Nephron progenitor cell (in vitro differentiated cells): ENCODE results near the gene SEPTIN12.

Experiments
- DNase-seq: peaks from one replicate; pipeline ENCODE4 v3.0.0; 2021
- H3K27ac Mint-ChIP-seq: 2 replicates; pipeline ENCODE4 v1.8.0; 2021; ENCODE audit warnings: mild to moderate bottlenecking, moderate library complexity, mixed read lengths
- H3K27me3 Mint-ChIP-seq: 2 replicates; pipeline ENCODE4 v1.8.0; 2021; ENCODE audit warnings: mild to moderate bottlenecking, low read depth, mixed read lengths; ENCODE audit not compliant: poor library complexity
- H3K36me3 Mint-ChIP-seq: 2 replicates; pipeline ENCODE4 v1.8.0; 2021; ENCODE audit warnings: low read depth, mixed read lengths
- H3K4me1 Mint-ChIP-seq: 2 replicates; pipeline ENCODE4 v1.8.0; 2021; ENCODE audit warnings: mixed read lengths
- H3K4me3 Mint-ChIP-seq: 2 replicates; pipeline ENCODE4 v1.8.0; 2021; ENCODE audit warnings: mild to moderate bottlenecking, moderate library complexity, mixed read lengths
- H3K9me3 Mint-ChIP-seq: 2 replicates; pipeline ENCODE4 v1.8.0; 2021; ENCODE audit warnings: mild to moderate bottlenecking, moderate library complexity, mixed read lengths
- TF ChIP-seq, protein P1 (sequence below): fragments of 200-600 bp; sonication (generic); IDR thresholded peaks from 2 replicates; pipeline ENCODE4 v1.5.0; 2021; ENCODE audit warnings: antibody characterized with exemption

The SEPTIN12 gene

DNA sequence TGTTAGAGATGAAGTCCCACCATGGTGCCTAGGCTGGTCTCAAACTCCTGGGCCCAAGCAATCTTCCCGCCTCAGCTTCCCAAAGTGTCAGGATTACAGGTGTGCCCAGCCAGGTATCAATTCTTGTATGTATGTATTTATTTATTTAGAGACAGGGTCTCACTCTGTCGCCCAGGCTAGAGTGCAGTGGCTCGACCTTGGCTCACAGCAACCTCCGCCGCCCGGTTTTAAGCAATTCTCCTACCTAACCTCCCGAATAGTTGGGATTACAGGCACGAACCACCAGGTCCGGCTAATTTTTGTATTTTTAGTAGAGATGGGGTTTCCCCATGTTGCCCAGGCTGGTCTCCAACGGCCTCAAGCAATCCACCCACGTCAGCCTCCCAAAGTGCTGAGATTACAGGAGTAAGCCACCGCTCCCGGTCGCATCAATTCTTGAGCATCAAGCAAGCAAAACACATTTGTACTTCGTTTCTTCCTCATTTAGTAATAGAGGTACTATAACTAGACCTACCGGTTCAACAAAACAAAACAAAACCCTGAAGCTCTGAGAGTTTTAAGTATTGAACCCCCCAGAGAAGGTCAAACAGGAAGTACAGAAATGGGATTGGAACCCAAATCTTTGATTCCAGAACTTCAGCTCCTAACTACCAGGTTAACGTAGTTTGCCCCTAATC is 20.1 kb downstream of the SEPTIN12 start:
- DNase-seq = no peak
- Mint-ChIP-seq H3K4me3 (peak overlapping the region; percentile 82), H3K27ac (no peak overlapping the region), H3K27me3 (no peaks in the 10 kb centered on the region), H3K36me3 (peaks cover 6% of the 10 kb centered on the region), H3K4me1 (peaks cover 25% of the 10 kb centered on the region), H3K9me3 (no peaks in the 10 kb centered on the region)
- TF ChIP-seq, protein P1, sequence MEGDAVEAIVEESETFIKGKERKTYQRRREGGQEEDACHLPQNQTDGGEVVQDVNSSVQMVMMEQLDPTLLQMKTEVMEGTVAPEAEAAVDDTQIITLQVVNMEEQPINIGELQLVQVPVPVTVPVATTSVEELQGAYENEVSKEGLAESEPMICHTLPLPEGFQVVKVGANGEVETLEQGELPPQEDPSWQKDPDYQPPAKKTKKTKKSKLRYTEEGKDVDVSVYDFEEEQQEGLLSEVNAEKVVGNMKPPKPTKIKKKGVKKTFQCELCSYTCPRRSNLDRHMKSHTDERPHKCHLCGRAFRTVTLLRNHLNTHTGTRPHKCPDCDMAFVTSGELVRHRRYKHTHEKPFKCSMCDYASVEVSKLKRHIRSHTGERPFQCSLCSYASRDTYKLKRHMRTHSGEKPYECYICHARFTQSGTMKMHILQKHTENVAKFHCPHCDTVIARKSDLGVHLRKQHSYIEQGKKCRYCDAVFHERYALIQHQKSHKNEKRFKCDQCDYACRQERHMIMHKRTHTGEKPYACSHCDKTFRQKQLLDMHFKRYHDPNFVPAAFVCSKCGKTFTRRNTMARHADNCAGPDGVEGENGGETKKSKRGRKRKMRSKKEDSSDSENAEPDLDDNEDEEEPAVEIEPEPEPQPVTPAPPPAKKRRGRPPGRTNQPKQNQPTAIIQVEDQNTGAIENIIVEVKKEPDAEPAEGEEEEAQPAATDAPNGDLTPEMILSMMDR = no peak

DNA sequence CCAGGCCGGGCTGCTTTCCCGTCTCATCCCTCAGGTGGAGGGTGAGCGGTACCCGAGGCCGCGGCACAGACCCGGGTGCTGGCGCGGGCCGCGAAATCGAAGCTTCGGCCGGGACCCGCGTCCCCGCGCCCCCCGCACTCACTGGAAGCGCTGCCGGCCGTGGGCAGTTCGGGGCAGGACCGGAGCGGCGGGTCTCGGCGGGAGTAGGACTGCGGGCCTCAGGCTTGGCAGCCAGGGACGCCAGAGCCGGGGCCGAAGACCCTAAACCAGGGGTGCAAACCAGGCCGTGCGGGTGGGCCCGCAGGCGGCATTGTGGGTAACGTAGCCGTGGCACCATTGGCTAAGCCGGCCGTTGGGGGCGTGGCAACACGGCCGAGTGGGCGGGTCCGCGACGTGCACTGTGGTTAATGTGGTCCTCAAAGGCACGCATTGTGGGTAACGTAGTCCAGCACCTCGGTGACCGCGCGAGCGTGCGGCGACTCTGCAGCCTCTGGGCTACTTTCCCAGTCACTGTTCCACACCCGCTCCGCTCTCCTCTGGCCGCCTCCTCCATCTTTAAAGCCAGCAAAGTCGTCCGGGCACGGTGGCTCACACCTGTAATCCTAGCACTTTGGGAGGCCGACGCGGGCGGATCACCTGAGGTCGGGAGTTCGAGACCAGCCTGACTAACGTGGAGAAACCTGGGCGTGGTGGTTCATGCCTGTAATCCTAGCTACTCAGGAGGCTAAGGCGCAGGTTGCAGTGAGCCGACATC is 21.1 kb downstream of the SEPTIN12 start, which contains the start of gene ZNF500:
TSS of gene ZNF500 (minus strand) at position 288 of the 754 bp plus-strand sequence. CDS start 1,184 bp downstream, outside the sequence.
- Mint-ChIP-seq H3K4me3 (peak within 1 kb of the TSS; percentile 88), H3K9me3 (no peaks in the 10 kb centered on the region), H3K36me3 (peaks cover 6% of the 10 kb centered on the region), H3K27ac (peak within 1 kb of the TSS; percentile 91), H3K4me1 (peaks cover 25% of the 10 kb centered on the region), H3K27me3 (no peaks in the 10 kb centered on the region)
- TF ChIP-seq, protein P1 = no peak
- peak; percentile 99 for DNase-seq

DNA sequence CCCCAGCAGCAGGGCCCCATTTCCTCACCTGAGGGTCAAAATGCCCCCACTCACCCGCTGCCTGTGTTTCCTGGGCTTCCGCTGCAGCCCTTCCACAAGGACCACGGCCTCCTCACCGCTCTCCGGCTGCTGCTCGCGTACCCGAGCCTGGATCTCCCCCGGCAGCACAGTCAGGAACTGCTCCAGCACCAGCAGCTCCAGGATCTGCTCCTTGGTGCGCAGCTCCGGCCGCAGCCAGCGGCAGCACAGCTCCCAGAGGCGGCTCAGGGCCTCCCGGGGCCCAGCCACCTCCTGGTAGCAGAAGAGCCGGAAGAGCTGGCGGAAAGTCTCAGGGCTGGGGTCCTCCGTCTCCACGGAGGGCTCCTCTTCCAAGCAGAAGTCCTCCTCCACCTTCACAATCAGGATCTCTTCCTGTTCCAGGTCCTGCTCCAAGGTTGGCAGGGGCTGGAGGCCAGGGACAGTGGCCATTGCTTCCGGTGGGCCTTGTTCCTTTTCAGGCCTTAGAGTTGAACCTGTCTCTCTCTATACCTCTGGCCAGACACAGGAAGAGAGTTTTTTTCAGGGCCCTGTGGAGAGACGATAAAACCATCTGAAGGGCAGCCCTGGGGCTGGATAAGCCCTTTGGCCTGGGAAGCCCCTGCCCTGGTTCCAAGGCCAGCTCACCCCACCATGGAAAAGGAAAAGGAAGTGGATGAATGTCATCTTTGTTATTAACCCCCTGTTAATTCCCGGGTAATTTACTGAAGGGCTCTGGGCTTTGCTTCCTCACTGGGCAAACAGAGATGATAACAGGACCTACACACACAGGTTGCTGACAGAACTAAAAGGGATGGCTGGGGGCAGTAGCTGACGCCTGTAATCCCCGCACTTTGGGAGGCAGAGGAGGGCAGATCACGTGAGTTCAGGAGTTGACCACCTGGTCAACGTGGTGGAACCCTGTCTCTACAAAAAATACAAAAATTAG is 22.4 kb downstream of the SEPTIN12 start:
- DNase-seq = no peak
- TF ChIP-seq, protein P1 = no peak
- H3K27me3 Mint-ChIP-seq = no peaks in the 10 kb centered on the region
- peak overlapping the region; percentile 91 for H3K27ac Mint-ChIP-seq
- H3K9me3 Mint-ChIP-seq = no peaks in the 10 kb centered on the region
- peaks cover 9% of the 10 kb centered on the region for H3K36me3 Mint-ChIP-seq
- H3K4me1 Mint-ChIP-seq = peaks cover 25% of the 10 kb centered on the region
- H3K4me3 Mint-ChIP-seq = peak overlapping the region; percentile 88

DNA sequence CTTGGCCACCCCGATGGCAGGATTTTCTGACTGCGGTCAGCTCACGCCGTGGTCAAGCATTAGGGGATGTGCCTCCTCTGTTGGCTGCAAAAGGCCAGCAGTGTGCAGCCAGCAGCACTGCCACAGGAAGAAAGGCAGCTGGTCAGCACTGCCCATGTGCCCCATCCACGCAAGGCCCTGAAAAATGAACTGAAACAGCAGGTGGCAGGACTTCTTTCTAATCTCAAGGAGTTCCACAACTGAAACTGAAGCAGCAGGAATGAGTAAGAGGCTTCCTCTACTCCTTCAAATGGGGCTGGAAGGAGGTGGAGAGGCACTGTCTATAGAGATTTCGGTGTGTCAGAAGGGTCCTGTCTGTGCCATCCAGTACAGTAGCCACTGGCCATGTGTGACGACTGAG is 24.4 kb downstream of the SEPTIN12 start:
- DNase-seq = no peak
- no peaks in the 10 kb centered on the region for H3K9me3 Mint-ChIP-seq
- peaks cover 18% of the 10 kb centered on the region for H3K4me1 Mint-ChIP-seq
- peaks cover 24% of the 10 kb centered on the region for H3K36me3 Mint-ChIP-seq
- peak overlapping the region; percentile 23 for H3K4me3 Mint-ChIP-seq
- no peak overlapping the region for H3K27ac Mint-ChIP-seq
- H3K27me3 Mint-ChIP-seq = no peaks in the 10 kb centered on the region
- TF ChIP-seq, protein P1 = no peak

DNA sequence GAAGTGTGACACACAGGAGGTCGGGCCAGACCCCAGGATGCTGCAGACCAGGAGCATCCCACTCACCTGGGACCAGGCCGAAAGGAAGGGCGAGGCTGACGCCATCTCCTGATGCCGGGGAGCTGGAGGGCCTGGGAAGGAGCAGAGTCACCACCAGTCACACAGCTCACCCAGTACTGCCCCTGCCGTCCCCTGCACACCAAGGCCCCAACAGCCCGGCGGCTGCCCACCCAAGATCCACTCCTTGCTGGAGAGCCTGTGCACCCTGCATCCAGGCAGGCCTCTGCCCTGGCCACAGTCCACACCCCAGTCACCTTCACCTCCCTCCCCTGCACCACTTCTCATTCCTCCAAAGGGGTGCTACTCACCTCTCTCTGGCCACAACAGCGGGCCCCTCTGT is 25.9 kb downstream of the SEPTIN12 start:
- Mint-ChIP-seq H3K27ac (no peak overlapping the region), H3K36me3 (peaks cover 34% of the 10 kb centered on the region), H3K27me3 (no peaks in the 10 kb centered on the region), H3K4me1 (peaks cover 11% of the 10 kb centered on the region), H3K9me3 (no peaks in the 10 kb centered on the region), H3K4me3 (no peak overlapping the region)
- no peak for DNase-seq
- TF ChIP-seq, protein P1 = no peak
